HG03460 (cell line): ENCODE data around the gene EIF2B5.
"Not testable (repeated sequence)": the region's sequence is repeated elsewhere in the genome, so short reads cannot be mapped to it uniquely, and the experiment has no call there.

ENCODE experiments used
- ATAC-seq: cut with Tn5 transposase; IDR thresholded peaks from one replicate; pipeline ENCODE4 v1.9.1; 2021; ENCODE audit not compliant: unreplicated experiment

The EIF2B5 gene

DNA sequence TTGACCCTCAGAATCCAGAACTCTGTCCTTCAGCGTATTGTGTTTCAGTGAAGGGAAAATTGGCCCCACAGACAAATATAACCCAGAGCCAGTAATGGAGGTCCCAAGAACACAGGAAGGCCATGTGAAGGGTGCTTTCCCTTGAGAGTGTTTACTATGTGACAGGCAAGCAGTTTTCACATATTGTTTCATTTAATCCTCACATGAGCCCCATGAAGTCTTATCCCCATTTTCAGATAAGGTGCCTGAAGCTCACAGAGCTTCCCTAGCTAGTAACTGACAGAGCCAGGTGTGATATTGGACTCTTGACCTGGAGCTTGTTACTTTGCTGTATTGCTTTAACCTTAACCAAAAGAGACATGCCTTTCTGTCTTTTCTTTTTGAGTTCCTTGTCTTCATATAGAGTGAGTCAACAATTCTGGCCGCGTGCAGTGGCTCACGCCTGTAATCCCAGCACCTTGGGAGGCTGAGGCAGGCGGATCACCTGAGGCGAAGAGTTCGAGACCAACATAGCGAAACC lies 10.7 kb downstream of the EIF2B5 start:
- ATAC-seq, result no peak

GRCh38 chr3:184148076-184148475 lies 12.9 kb downstream of the EIF2B5 start:
- no peak for ATAC-seq

- no peak for ATAC-seq
These were observed 14.0 kb downstream of the EIF2B5 start for GRCh38 chr3:184149123-184149522.

- not testable (repeated sequence) for ATAC-seq
These were observed 14.6 kb downstream of the EIF2B5 start for GRCh38 chr3:184149770-184150169.

DNA sequence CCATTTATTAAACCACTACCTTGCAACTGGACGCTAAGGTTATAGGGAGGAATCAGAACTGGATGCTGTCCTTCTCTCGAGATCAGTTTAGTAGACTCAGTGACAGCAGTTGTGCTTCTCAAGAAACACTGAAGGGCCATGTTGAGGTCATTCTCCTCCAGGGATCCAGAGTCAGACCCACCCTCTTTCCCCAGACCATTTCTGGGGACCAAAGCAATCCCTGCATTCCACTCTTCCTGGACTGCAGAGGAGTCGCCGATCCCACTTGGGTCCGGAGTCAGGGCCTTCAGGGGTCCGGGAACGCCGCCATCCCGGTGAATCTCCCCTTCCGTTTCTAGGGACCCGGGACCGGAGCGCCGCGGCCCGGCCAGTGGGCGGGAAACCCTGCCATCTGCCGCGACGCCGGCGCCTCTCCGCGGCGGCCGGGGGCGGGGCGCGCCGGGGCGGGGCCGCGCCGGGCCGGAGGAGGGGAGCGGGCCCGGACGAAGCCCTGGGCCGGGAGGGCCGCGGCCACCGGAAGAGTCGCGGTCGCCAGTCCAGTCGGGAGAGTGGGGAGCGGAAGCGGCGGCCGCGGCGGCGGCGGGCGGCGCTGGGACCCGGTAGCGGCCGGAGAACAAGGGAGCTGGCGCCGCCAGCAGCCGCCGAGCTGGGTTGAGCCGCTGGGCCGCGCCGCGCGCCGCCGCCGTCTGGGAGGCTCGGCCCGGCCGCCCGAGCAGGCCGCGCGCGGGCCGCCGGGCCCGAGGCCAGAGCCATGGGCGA lies 19.9 kb downstream of the EIF2B5 start, which contains the start of gene DVL3:
TSS of gene DVL3 (plus strand) at position 493 of the 759 bp plus-strand sequence. CDS start at position 752, 259 bp downstream.
- ATAC-seq, result peak; percentile 80

DNA sequence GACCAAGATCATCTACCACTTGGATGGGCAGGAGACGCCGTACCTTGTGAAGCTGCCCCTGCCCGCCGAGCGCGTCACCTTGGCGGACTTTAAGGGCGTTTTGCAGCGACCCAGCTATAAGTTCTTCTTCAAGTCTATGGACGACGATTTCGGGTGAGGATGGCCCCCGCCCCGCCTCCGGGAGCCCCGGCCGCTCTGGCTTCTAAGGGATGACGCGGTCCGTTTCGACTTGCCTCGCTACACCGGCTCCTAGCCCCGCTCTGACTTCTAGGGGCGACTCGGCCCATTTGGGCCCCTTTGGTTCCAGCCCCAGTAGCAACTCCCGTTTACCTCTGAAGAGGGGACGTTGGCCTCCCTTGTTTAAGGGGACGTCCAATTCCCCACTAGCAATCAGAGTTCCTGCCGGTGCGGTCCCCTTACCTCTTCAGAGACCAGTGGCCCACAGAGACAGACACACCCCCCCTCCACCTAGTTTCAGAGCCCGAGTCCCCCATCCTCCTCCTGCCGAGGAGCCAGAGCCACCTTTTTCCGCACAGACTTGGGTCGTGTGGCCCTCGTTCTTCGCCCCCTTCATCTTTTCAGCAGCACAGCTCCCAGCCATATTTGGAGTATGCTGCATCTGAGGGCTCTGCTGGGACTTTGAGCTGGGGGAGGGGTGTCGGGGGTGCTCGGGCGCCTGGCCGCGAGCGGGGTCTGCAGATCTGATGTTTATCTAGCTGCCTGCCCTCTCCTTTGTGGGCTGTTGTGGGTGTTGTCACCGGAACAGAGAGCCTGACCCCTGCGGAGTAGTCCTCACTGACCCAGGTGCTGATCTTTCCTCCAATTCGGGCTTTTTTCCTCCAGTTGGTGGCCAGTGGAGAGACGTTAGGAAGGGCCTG lies 20.7 kb downstream of the EIF2B5 start:
- peak; percentile 25 for ATAC-seq

DNA sequence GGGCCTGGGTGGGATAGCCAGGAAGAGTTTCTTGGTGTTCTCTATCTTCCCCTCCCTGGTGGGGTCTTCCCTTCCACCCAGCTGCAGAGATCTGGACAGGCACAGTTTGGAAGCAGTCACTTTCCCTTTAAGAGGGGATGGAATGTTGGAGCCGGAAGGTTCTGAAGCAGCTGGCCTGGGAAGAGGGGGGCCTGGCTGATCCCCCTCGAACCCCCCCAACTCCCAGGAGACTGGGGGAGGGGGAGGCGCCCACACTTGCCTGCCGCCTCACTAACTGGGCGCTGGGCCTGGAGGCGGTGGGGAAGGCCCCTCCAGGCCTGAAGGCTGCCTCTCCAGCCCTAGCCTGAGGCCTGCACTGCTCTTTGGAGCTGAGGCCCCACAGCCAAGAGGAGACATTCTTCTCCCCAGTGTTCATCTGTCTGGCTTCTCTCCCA lies 21.4 kb downstream of the EIF2B5 start:
- ATAC-seq, result no peak

DNA sequence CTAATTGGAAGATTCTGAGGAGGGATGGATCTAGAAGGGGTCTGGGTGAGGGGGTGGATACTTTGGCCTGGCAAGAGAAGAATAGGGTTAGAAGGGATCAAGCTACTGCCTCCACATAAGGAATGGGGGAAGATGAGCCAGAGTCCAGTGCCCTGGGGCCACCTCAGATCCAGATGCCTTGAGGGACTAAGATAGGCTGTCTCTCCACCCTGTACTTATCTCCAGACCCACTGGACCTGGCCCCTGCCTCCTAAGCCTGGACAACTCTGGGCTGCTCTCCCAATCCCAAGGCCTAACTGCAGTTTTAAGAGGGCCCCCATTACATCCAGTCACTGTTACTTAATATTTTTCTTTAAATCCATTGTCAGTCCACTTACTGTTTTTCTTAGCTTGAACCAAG lies 22.0 kb downstream of the EIF2B5 start:
- ATAC-seq, result no peak

- no peak for ATAC-seq
These were observed 23.2 kb downstream of the EIF2B5 start for GRCh38 chr3:184158404-184158803.

GRCh38 chr3:184160456-184160855 lies 25.3 kb downstream of the EIF2B5 start:
- no peak for ATAC-seq

GRCh38 chr3:184162571-184163070 lies 27.5 kb downstream of the EIF2B5 start:
- ATAC-seq, result not testable (repeated sequence)

GRCh38 chr3:184164648-184165330 lies 29.6 kb downstream of the EIF2B5 start:
- ATAC-seq, result no peak

- no peak for ATAC-seq
These were observed 30.4 kb downstream of the EIF2B5 start for GRCh38 chr3:184165543-184165942.

GRCh38 chr3:184166671-184167070 lies 31.5 kb downstream of the EIF2B5 start:
- ATAC-seq, result no peak

DNA sequence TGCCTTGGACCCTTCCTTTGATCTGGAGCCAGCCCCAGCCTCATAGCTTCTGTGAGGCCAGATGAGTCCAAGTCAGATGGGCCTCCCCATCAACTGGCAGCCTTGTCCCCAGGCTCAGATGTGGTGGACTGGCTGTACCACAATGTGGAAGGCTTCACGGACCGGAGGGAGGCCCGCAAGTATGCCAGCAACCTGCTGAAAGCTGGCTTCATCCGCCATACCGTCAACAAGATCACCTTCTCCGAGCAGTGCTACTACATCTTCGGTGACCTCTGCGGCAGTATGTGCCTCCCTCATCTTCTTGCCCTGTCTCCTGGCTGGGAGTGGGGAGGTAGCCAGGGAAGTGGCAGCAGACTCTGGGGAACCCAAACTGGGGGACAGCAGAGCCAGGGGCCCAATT lies 32.6 kb downstream of the EIF2B5 start:
- ATAC-seq, result no peak

DNA sequence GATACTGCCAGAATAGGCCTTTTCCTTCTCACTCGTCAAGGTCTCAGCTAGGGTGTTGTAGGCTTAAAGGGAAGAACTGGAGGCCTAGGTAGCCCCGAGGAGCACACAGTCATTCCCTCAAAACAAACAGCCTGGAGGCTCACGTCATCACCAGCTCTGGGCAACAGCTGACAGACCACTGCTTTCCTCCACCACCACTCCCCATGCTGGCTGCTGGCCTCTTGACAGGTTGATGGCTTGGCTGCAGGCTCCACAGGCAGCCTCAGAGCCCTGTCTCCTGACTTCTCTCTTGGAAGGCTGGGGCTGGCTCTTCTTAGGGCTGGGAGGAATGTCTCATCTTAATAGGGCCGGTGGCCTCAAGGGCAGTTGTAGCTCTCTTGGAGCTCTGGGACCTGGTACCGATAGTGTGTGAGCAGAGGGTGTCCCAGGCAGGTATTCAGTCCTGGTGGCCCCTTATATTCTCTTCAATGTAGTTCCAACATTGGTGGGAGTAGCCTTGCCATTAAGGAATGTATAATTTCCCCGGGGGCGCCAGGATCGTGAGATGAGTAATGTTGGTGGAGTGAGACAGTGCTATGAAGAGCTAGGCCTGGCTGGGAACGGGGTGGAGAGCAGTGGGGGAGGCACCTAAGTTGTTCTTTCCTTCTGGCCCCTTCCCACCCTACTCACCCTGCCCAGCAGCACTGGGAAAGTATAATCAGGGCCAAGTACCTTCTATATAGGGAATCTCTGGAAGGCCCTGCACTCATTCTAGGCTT lies 33.4 kb downstream of the EIF2B5 start:
- no peak for ATAC-seq

DNA sequence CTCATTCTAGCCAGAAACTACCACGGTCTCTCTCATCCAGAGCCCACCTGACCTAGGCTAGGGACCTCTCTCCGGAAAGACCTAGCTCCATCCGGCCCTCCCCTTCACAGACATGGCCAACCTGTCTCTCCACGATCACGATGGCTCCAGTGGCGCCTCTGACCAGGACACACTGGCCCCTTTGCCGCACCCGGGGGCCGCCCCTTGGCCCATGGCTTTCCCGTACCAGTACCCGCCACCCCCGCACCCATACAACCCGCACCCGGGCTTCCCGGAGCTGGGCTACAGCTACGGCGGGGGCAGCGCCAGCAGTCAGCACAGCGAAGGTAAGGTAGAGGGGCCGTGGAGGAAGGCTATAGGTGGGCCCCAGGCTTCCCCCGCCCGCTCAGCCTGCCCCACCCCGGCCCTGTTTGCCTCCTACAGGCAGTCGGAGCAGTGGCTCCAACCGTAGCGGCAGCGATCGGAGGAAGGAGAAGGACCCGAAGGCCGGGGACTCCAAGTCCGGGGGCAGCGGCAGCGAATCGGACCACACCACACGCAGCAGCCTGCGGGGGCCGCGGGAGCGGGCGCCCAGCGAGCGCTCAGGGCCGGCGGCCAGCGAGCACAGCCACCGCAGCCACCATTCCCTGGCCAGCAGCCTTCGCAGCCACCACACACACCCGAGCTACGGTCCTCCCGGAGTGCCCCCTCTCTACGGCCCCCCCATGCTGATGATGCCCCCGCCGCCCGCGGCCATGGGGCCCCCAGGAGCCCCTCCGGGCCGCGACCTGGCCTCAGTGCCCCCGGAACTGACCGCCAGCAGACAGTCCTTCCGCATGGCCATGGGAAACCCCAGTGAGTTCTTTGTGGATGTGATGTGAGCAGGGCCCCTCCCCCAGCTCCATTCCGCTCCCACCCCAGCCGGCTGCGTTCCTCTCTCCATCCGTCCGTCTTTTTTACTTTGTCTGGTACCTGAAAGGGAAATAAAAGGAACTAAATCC lies 35.0 kb downstream of the EIF2B5 start:
- no peak for ATAC-seq

GRCh38 chr3:184171562-184171961 lies 36.4 kb downstream of the EIF2B5 start:
- no peak for ATAC-seq
